Keratinocyte (primary cell): ENCODE measurements around the gene RANBP6. TPM values are rescaled to one million over a fixed set of nuclear protein-coding genes. Genes with fewer than 3 reads are reported as not detected.

Source experiments
- DNase-seq: peaks from one replicate; pipeline ENCODE4 v3.0.0-alpha.2; 2011; ENCODE audit warnings: low read depth, missing footprints, low spot score
- FAIRE-seq: peaks from 2 replicates; lab custom pipeline; 2011; peaks lifted over from hg19 to GRCh38; lab: Jason Lieb, UNC
- H2AFZ ChIP-seq: 2 replicates; pipeline ENCODE4 v1.6.0; 2012; ENCODE audit warnings: low read length, control low read depth, inconsistent platforms; ENCODE audit not compliant: control insufficient read depth
- H3K27ac ChIP-seq: 2 replicates; pipeline ENCODE4 v1.5.1; 2011; ENCODE audit warnings: low read length; ENCODE audit not compliant: control insufficient read depth, insufficient read depth
- H3K27me3 ChIP-seq: 3 replicates; pipeline ENCODE4 v1.6.0; 2011; ENCODE audit warnings: low read length; ENCODE audit not compliant: control insufficient read depth, insufficient read depth; ENCODE audit errors: extremely low read depth
- H3K36me3 ChIP-seq, 2 experiments: 2 replicates in 1 of 2; 3 replicates in 1 of 2; pipeline ENCODE4 v1.5.1; 2011; ENCODE audit warnings: low read length in 2 of 2, mild to moderate bottlenecking in 1 of 2; ENCODE audit not compliant: control insufficient read depth in 2 of 2, insufficient read depth in 2 of 2; ENCODE audit errors: extremely low read depth in 1 of 2
- H3K4me1 ChIP-seq: 3 replicates; pipeline ENCODE4 v1.5.1; 2011; ENCODE audit warnings: low read length; ENCODE audit not compliant: control insufficient read depth, insufficient read depth; ENCODE audit errors: extremely low read depth
- H3K4me2 ChIP-seq: 3 replicates; pipeline ENCODE4 v1.6.0; 2011; ENCODE audit warnings: low read depth, low read length; ENCODE audit not compliant: control insufficient read depth, insufficient read depth; ENCODE audit errors: extremely low read depth
- H3K4me3 ChIP-seq, 3 experiments: fragments of 200-600 bp in 1 of 3; sonication (generic) in 1 of 3; 2 replicates in 2 of 3; 3 replicates in 1 of 3; pipeline ENCODE4 v1.5.1; 2011 to 2016; ENCODE audit warnings: low read length in 3 of 3, mild to moderate bottlenecking in 3 of 3, control low read depth in 2 of 3, inconsistent platforms in 1 of 3, low read depth in 1 of 3, mixed read lengths in 1 of 3, mixed run types in 1 of 3, moderate library complexity in 1 of 3; ENCODE audit not compliant: control insufficient read depth in 2 of 3, insufficient read depth in 2 of 3; ENCODE audit errors: extremely low read depth in 1 of 3
- H3K79me2 ChIP-seq: 2 replicates; pipeline ENCODE4 v1.6.0; 2012; ENCODE audit warnings: low read length; ENCODE audit not compliant: control insufficient read depth, insufficient read depth
- H3K9ac ChIP-seq: 3 replicates; pipeline ENCODE4 v1.6.0; 2011; ENCODE audit warnings: low read length; ENCODE audit not compliant: control insufficient read depth, insufficient read depth; ENCODE audit errors: extremely low read depth
- H3K9me1 ChIP-seq: 3 replicates; pipeline ENCODE4 v1.6.0; 2011; ENCODE audit warnings: low read length; ENCODE audit not compliant: control insufficient read depth, insufficient read depth; ENCODE audit errors: extremely low read depth
- H3K9me3 ChIP-seq: 2 replicates; pipeline ENCODE4 v1.5.1; 2012; ENCODE audit warnings: low read depth, low read length; ENCODE audit not compliant: control insufficient read depth
- H4K20me1 ChIP-seq: 3 replicates; pipeline ENCODE4 v1.6.0; 2011; ENCODE audit warnings: low read length; ENCODE audit not compliant: control insufficient read depth, insufficient read depth; ENCODE audit errors: extremely low read depth
- EZH2 ChIP-seq: IDR thresholded peaks from one replicate; pipeline ENCODE4 v1.6.1; 2012; ENCODE audit warnings: inconsistent platforms, mild to moderate bottlenecking, low read length, moderate library complexity
- dilution Hi-C: fragments of 300-500 bp; cut with MboI; formaldehyde crosslinking; loops from one replicate; pipeline ENCODE4 v1.7.0; 2020; ENCODE audit warnings: low sequenced_read_pairs; ENCODE audit not compliant: extremely low pct_ligation_motif_present
- polyA plus RNA-seq, 5 experiments: library from polyadenylated mRNA; depleted of rRNA in 3 of 5; stranded (reverse) in 3 of 5; stranded (forward) in 1 of 5; unstranded in 1 of 5; fragments of >200 nt; gene quantifications; 1 replicate in 1 of 5; 2 replicates in 3 of 5; 3 replicates in 1 of 5; pipeline versions ENCODE4 v1.2.1 to v1.2.3, GENCODE V29; 2011 to 2012; ENCODE audit warnings: missing spikeins in 2 of 5, low read depth in 1 of 5, low replicate concordance in 1 of 5
- TF ChIP-seq, protein P1 (sequence below), 3 experiments: IDR thresholded peaks in 1 of 3; conservative IDR thresholded peaks in 1 of 3; optimal IDR thresholded peaks in 1 of 3; 2 replicates in 2 of 3; 3 replicates in 1 of 3; pipeline versions ENCODE3 to v1.5.1; 2011; ENCODE audit warnings: low read length in 3 of 3, mild to moderate bottlenecking in 3 of 3, moderate library complexity in 2 of 3, control low read depth in 1 of 3, inconsistent platforms in 1 of 3; ENCODE audit not compliant: insufficient read depth in 2 of 3; ENCODE audit errors: extremely low read depth in 1 of 3

RANBP6 gene
- polyA plus RNA-seq, 1 donor (not counting 4 experiments of a cell fraction or from before 2014, with no cell fraction given), result 14.7 TPM

- H3K27me3 ChIP-seq, result no peaks in the 10 kb centered on the region
- H3K4me1 ChIP-seq, result peaks cover 7% of the 10 kb centered on the region
- H3K9me1 ChIP-seq, result no peaks in the 10 kb centered on the region
- H3K27ac ChIP-seq, result no peak overlapping the region
- H3K9ac ChIP-seq, result no peak overlapping the region
- H3K36me3 ChIP-seq, result no peaks in the 10 kb centered on the region
- no peaks in the 10 kb centered on the region for H3K79me2 ChIP-seq
- FAIRE-seq, result peak; percentile 13
- dilution Hi-C loops, result no loop called here
- H3K4me3 ChIP-seq, result no peak overlapping the region
- H3K9me3 ChIP-seq, result no peaks in the 10 kb centered on the region
- no peak overlapping the region for H3K4me2 ChIP-seq
- TF ChIP-seq, protein P1, sequence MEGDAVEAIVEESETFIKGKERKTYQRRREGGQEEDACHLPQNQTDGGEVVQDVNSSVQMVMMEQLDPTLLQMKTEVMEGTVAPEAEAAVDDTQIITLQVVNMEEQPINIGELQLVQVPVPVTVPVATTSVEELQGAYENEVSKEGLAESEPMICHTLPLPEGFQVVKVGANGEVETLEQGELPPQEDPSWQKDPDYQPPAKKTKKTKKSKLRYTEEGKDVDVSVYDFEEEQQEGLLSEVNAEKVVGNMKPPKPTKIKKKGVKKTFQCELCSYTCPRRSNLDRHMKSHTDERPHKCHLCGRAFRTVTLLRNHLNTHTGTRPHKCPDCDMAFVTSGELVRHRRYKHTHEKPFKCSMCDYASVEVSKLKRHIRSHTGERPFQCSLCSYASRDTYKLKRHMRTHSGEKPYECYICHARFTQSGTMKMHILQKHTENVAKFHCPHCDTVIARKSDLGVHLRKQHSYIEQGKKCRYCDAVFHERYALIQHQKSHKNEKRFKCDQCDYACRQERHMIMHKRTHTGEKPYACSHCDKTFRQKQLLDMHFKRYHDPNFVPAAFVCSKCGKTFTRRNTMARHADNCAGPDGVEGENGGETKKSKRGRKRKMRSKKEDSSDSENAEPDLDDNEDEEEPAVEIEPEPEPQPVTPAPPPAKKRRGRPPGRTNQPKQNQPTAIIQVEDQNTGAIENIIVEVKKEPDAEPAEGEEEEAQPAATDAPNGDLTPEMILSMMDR (optimal IDR thresholded peaks at IDR 0.05 in 1 of 3, IDR thresholded peaks at IDR 0.05 in 1 of 3, conservative IDR thresholded peaks at IDR 0.05 in 1 of 3; ENCODE audit: extremely low read depth in 1 of 3, insufficient read depth in 2 of 3, low read length in 3 of 3), result peak; percentile 77 to 78 (median 78)
- no peak for TF ChIP-seq EZH2
- H2AFZ ChIP-seq, result no peak overlapping the region
- no peaks in the 10 kb centered on the region for H4K20me1 ChIP-seq
- DNase-seq, result peak; percentile 60
Observed at GRCh38 chr9:6054280-6055099, 39.1 kb upstream of the RANBP6 start.

- no peaks in the 10 kb centered on the region for H3K36me3 ChIP-seq
- no peaks in the 10 kb centered on the region for H3K9me1 ChIP-seq
- DNase-seq (no peak), FAIRE-seq (peak; percentile 72)
- H3K4me3 ChIP-seq, result no peak overlapping the region
- peak overlapping the region; percentile 44 for H3K4me2 ChIP-seq
- peak overlapping the region; percentile 45 for H2AFZ ChIP-seq
- peak overlapping the region; percentile 3 for H3K27ac ChIP-seq
- H3K4me1 ChIP-seq, result peaks cover 7% of the 10 kb centered on the region
- H4K20me1 ChIP-seq, result no peaks in the 10 kb centered on the region
- H3K79me2 ChIP-seq, result no peaks in the 10 kb centered on the region
- no peaks in the 10 kb centered on the region for H3K27me3 ChIP-seq
- no peaks in the 10 kb centered on the region for H3K9me3 ChIP-seq
- TF ChIP-seq, protein P1 (optimal IDR thresholded peaks at IDR 0.05 in 1 of 3, IDR thresholded peaks at IDR 0.05 in 1 of 3, conservative IDR thresholded peaks at IDR 0.05 in 1 of 3; ENCODE audit: extremely low read depth in 1 of 3, insufficient read depth in 2 of 3, low read length in 3 of 3), result no peak
- TF ChIP-seq EZH2, result no peak
- H3K9ac ChIP-seq, result no peak overlapping the region
- dilution Hi-C loops, result no loop called here
Observed at GRCh38 chr9:6052293-6052919, 37.0 kb upstream of the RANBP6 start.
